ENCODE measurements around the gene MAPK10. TPM values are rescaled to one million over a fixed set of nuclear protein-coding genes. Genes with fewer than 3 reads are reported as not detected.
"Not testable (repeated sequence)": the region's sequence is repeated elsewhere in the genome, so short reads cannot be mapped to it uniquely, and the experiment has no call there.

MAPK10 gene
- total and polyA plus RNA-seq, 4 experiments from 2014 or later: 0.48 to 0.49 TPM; not detected in 2

DNA sequence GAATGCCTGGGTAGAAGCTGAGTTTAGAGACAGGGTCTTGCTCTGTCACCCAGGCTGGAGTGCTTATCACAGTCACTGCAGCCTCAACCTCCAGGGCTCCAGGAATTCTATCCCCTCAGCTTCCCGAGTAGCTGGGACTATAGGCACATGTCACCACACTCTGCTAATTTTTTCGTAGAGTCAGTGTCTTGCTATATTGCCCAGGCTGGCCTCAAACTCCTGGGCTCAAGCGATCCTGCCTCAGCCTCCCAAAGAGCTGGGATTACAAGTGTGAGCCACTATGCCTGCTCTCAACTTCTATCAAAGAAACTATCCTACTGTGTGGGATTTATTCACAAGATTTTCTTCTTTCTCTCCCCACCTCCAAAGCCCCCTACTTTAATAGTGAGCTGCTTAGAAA lies 15.7 kb downstream of the MAPK10 start:
- POLR2A ChIA-PET (ENCODE audit: partially characterized antibody): no interaction called here
- Histone ChIP-seq H3K27ac (ENCODE audit: low read depth, low read length) (no peak overlapping the region), H3K27me3 (ENCODE audit: insufficient read depth, low read length) (no peaks in the 10 kb centered on the region), H3K4me1 (ENCODE audit: insufficient read depth, low read length) (no peaks in the 10 kb centered on the region), H3K4me3 (ENCODE audit: low read length in 2 of 2) (no peak overlapping the region), H3K9me3 (ENCODE audit: control insufficient read depth in 1 of 2, low read length in 2 of 2) (no peaks in the 10 kb centered on the region), H3K36me3 (ENCODE audit: insufficient read depth, low read length) (no peaks in the 10 kb centered on the region)
- DNase-seq: no peak
- Mint-ChIP-seq H3K4me3 (no peak overlapping the region), H3K36me3 (no peaks in the 10 kb centered on the region), H3K4me1 (no peaks in the 10 kb centered on the region), H3K9me3 (peaks cover 0 to 2% (median 0%) of the 10 kb centered on the region in 8 donors), H3K27ac (no peak overlapping the region), H3K27me3 (peaks cover 0 to 1% of the 10 kb centered on the region in 2 donors)
- CTCF ChIA-PET (ENCODE audit: partially characterized antibody): no interaction called here
- intact Hi-C loops (cut with micrococcal nuclease): no loop called here

DNA sequence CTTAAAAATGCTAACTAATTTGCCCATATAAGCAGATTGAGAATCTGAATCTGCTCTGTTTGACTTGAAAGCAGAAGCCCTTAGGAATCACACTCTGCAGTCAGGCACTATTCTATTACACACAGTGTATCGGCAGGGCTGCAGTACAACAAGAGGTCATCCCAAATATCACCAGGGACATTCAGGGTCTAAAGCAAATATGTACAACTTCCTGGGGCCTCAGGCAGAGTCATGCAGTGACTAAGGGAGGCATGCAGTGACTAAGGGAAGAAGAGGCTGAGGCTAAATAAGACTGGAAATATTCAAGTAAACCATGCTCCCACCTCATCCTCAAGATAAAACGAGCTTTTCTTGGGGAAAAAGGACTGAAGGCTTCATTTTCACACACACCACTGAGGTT lies 20.9 kb downstream of the MAPK10 start:
- Mint-ChIP-seq H3K9me3 (peaks cover 0 to 4% (median 0%) of the 10 kb centered on the region in 8 donors), H3K27ac (no peak overlapping the region), H3K36me3 (no peaks in the 10 kb centered on the region), H3K27me3 (peaks cover 0 to 2% of the 10 kb centered on the region in 2 donors), H3K4me3 (no peak overlapping the region), H3K4me1 (no peaks in the 10 kb centered on the region)
- Histone ChIP-seq H3K36me3 (ENCODE audit: insufficient read depth, low read length) (no peaks in the 10 kb centered on the region), H3K4me3 (ENCODE audit: low read length in 2 of 2) (no peak overlapping the region), H3K4me1 (ENCODE audit: insufficient read depth, low read length) (no peaks in the 10 kb centered on the region), H3K27ac (ENCODE audit: low read depth, low read length) (no peak overlapping the region), H3K27me3 (ENCODE audit: insufficient read depth, low read length) (no peaks in the 10 kb centered on the region), H3K9me3 (ENCODE audit: control insufficient read depth in 1 of 2, low read length in 2 of 2) (no peaks in the 10 kb centered on the region)
- POLR2A ChIA-PET (ENCODE audit: partially characterized antibody): no interaction called here
- CTCF ChIA-PET (ENCODE audit: partially characterized antibody): no interaction called here
- no peak for DNase-seq
- intact Hi-C loops (cut with micrococcal nuclease): no loop called here

DNA sequence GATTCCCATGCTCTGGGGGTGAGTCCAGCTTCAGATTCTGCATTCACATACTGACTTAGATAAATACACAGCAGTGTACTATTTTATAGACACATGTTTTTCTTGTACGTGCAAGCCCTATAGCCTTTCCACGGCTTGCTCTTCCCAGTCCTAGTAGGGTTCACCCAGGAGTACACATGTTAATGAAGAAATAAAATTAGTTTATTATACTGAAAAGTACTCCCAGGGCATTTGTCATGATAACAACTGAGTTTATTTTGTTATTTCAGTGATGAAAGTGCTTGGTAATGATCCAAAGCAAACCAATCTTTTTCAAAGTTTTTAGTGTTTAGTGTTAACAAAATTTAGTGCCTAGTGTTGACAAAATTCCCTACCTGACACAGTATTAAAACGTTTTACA lies 21.3 kb downstream of the MAPK10 start:
- no peaks in the 10 kb centered on the region for H3K4me1 Mint-ChIP-seq
- H3K27me3 ChIP-seq (ENCODE audit: insufficient read depth, low read length): no peaks in the 10 kb centered on the region
- H3K36me3 Mint-ChIP-seq: no peaks in the 10 kb centered on the region
- no peak overlapping the region for H3K27ac ChIP-seq (ENCODE audit: low read depth, low read length)
- H3K27ac Mint-ChIP-seq: no peak overlapping the region
- no peaks in the 10 kb centered on the region for H3K36me3 ChIP-seq (ENCODE audit: insufficient read depth, low read length)
- POLR2A ChIA-PET (ENCODE audit: partially characterized antibody): no interaction called here
- CTCF ChIA-PET (ENCODE audit: partially characterized antibody): no interaction called here
- intact Hi-C loops (cut with micrococcal nuclease): no loop called here
- no peak for DNase-seq
- no peak overlapping the region for H3K4me3 ChIP-seq (ENCODE audit: low read length in 2 of 2)
- H3K4me1 ChIP-seq (ENCODE audit: insufficient read depth, low read length): no peaks in the 10 kb centered on the region
- peaks cover 0 to 2% of the 10 kb centered on the region in 2 donors for H3K27me3 Mint-ChIP-seq
- H3K9me3 ChIP-seq (ENCODE audit: control insufficient read depth in 1 of 2, low read length in 2 of 2): no peaks in the 10 kb centered on the region
- H3K4me3 Mint-ChIP-seq: no peak overlapping the region
- H3K9me3 Mint-ChIP-seq: peaks cover 0 to 4% (median 0%) of the 10 kb centered on the region in 8 donors

DNA sequence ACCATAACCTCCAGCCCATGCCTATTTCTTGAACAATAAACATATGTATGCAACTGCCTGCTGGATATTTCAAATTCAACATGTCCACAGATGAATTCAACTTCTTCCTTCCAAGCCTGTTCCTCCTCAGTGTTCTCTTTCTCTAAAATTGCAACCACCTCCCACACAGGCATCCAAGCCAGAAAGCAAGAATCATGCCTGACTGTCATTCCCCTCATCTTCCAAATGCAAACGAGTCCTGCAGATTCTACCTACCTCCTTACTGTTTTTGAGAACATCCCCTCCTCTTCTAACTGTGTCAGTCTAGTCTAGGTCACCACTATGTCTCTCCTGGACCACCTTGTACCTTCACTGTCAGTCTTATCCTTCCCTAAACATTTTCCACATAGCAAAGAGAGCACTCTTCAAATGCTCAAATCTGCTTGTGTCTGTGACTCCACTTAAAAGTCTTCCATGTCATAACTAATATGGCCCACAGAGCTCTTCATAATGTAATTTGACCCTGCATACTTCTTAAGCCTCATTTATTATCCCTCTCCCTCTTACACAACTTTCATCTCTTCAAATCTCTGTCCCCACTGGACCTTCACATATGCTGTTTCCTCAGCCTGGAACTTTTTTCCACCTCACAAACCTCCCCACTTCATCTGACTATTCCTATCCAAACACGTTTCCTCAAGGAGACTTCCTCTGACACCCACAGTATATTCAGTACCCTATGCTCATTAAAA lies 25.7 kb downstream of the MAPK10 start:
- DNase-seq: no peak
- Mint-ChIP-seq H3K27ac (no peak overlapping the region), H3K4me1 (no peaks in the 10 kb centered on the region), H3K9me3 (peaks cover 0 to 4% (median 0%) of the 10 kb centered on the region in 8 donors), H3K36me3 (no peaks in the 10 kb centered on the region), H3K27me3 (peaks cover 0 to 2% of the 10 kb centered on the region in 2 donors), H3K4me3 (no peak overlapping the region)
- H3K4me3 ChIP-seq (ENCODE audit: low read length in 2 of 2): no peak overlapping the region
- H3K36me3 ChIP-seq (ENCODE audit: insufficient read depth, low read length): no peaks in the 10 kb centered on the region
- ChIA-PET CTCF (ENCODE audit: partially characterized antibody) (no interaction called here), POLR2A (ENCODE audit: partially characterized antibody) (no interaction called here)
- no peaks in the 10 kb centered on the region for H3K27me3 ChIP-seq (ENCODE audit: insufficient read depth, low read length)
- intact Hi-C loops (cut with micrococcal nuclease): no loop called here
- H3K27ac ChIP-seq (ENCODE audit: low read depth, low read length): no peak overlapping the region
- no peaks in the 10 kb centered on the region for H3K4me1 ChIP-seq (ENCODE audit: insufficient read depth, low read length)
- H3K9me3 ChIP-seq (ENCODE audit: control insufficient read depth in 1 of 2, low read length in 2 of 2): no peaks in the 10 kb centered on the region

DNA sequence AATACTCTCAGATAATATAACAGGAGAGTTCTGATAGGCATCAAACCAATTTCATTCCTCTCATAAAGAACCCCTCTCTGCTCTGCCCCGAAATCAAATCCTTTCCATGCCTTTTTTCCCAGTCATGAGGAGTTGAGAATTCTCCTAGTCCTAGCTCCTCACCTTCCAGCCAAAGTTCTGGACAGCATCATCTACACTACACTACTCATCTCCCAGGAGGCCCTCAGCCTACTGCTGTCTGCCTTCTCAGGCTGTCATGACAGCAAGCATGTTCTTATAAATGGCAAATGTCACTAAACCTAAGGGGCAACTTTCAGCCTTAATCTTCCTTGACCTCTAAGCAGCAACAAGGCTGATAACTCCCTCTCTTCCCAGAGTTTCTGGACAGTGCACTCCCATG lies 26.6 kb downstream of the MAPK10 start:
- Mint-ChIP-seq H3K36me3 (no peaks in the 10 kb centered on the region), H3K4me1 (no peaks in the 10 kb centered on the region), H3K4me3 (no peak overlapping the region), H3K27ac (no peak overlapping the region), H3K9me3 (peaks cover 0 to 4% (median 0%) of the 10 kb centered on the region in 8 donors), H3K27me3 (peaks cover 0 to under 1% of the 10 kb centered on the region in 2 donors)
- ChIA-PET POLR2A (ENCODE audit: partially characterized antibody) (no interaction called here), CTCF (ENCODE audit: partially characterized antibody) (no interaction called here)
- H3K4me3 ChIP-seq (ENCODE audit: low read length in 2 of 2): no peak overlapping the region
- no peaks in the 10 kb centered on the region for H3K36me3 ChIP-seq (ENCODE audit: insufficient read depth, low read length)
- no peak for DNase-seq
- no peaks in the 10 kb centered on the region for H3K27me3 ChIP-seq (ENCODE audit: insufficient read depth, low read length)
- no peaks in the 10 kb centered on the region for H3K4me1 ChIP-seq (ENCODE audit: insufficient read depth, low read length)
- H3K9me3 ChIP-seq (ENCODE audit: control insufficient read depth in 1 of 2, low read length in 2 of 2): no peaks in the 10 kb centered on the region
- intact Hi-C loops (cut with micrococcal nuclease): no loop called here
- H3K27ac ChIP-seq (ENCODE audit: low read depth, low read length): no peak overlapping the region

DNA sequence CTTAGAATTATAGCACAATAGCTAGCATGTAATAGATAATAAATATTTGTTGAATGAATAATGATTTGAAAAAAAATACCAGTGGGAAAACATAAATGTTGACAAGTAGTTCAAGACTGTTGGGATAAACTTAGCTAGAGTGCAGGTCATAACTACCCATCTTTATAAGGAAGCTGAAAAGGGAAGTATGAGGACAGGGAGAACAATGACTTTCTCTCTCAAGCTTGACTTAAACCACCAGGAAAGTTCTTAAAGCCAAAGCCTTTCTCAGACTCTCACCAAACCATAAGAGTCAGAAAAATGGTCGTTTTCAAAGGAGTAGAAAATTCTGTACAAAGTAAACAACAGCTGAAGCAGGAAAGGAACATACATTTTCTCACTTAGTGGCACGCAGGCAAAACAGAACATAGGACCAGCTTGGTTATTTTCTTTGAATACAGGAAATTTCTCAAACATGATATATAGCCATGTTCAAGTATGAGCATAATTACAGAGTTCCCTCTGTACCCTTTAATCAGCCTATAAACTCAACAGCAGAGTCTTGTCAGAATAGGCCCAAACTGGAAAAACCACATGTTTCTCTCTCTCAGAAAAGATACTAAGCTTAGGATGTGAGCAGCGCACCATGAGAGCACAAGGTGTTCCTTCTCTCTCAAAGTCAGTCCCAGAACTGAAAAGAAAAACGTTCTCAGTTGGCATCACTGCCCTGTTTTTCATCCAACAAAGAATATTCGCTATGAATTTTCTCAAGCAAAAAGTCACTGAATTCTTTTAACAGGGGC lies 28.7 kb downstream of the MAPK10 start:
- Histone ChIP-seq H3K36me3 (ENCODE audit: insufficient read depth, low read length) (no peaks in the 10 kb centered on the region), H3K27me3 (ENCODE audit: insufficient read depth, low read length) (no peaks in the 10 kb centered on the region), H3K4me3 (ENCODE audit: low read length in 2 of 2) (no peak overlapping the region), H3K9me3 (ENCODE audit: control insufficient read depth in 1 of 2, low read length in 2 of 2) (no peaks in the 10 kb centered on the region), H3K27ac (ENCODE audit: low read depth, low read length) (no peak overlapping the region), H3K4me1 (ENCODE audit: insufficient read depth, low read length) (no peaks in the 10 kb centered on the region)
- ChIA-PET POLR2A (ENCODE audit: partially characterized antibody) (no interaction called here), CTCF (ENCODE audit: partially characterized antibody) (no interaction called here)
- no peaks in the 10 kb centered on the region for H3K27me3 Mint-ChIP-seq
- H3K27ac Mint-ChIP-seq: no peak overlapping the region
- intact Hi-C loops (cut with micrococcal nuclease): no loop called here
- H3K4me1 Mint-ChIP-seq: no peaks in the 10 kb centered on the region
- no peaks in the 10 kb centered on the region for H3K9me3 Mint-ChIP-seq
- no peaks in the 10 kb centered on the region for H3K36me3 Mint-ChIP-seq
- H3K4me3 Mint-ChIP-seq: no peak overlapping the region
- DNase-seq: no peak

DNA sequence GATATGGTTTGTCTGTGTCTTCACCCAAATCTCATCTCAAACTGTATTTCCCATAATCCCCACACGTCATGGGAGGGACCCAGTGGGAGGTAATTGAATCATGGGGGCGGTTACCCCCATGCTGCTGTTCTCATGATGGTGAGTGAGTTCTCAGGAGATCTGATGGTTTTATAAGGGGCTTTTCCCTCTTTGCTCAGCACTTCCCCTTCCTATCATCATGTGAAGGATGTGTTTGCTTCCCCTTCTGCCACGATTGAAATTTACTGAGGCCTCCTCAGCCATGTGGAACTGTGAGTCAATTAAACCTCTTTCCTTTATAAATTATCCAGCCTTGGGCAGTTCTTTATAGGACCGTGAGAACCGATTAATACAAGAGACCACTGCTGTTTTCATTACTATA lies 29.4 kb downstream of the MAPK10 start:
- H3K27me3 Mint-ChIP-seq; H3K4me3 ChIP-seq (ENCODE audit: low read length in 2 of 2); DNase-seq; H3K36me3 ChIP-seq (ENCODE audit: insufficient read depth, low read length); POLR2A ChIA-PET (ENCODE audit: partially characterized antibody); H3K36me3 Mint-ChIP-seq; CTCF ChIA-PET (ENCODE audit: partially characterized antibody); H3K4me1 Mint-ChIP-seq; H3K9me3 ChIP-seq (ENCODE audit: control insufficient read depth in 1 of 2, low read length in 2 of 2); intact Hi-C loops (cut with micrococcal nuclease); H3K27me3 ChIP-seq (ENCODE audit: insufficient read depth, low read length); H3K9me3 Mint-ChIP-seq; H3K27ac ChIP-seq (ENCODE audit: low read depth, low read length); H3K27ac Mint-ChIP-seq; H3K4me1 ChIP-seq (ENCODE audit: insufficient read depth, low read length); H3K4me3 Mint-ChIP-seq: not testable (repeated sequence)
